ENCODE results near the gene ATP6V1B1.

ATP6V1B1 gene

DNA sequence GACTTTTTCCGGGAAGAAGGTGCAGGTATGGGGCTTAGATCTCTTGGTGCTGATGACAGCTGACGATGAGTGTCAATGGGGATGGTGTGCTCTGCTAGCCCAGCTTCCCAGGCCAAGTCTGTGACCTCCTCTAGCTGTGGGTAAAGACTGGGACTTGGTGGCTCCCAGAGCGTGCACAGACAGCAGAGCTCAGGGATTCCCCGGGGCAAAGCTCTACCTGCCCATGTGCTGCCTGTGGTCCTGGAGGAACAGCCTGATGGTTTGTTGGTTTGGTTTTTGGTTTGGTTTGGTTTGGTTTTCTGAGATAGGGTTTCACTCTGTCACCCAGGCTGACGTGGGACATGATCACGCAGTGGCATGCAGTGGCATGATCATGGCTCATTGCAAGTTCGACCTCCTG is 19.2 kb downstream of the ATP6V1B1 start:
- TF ChIP-seq, protein P1, sequence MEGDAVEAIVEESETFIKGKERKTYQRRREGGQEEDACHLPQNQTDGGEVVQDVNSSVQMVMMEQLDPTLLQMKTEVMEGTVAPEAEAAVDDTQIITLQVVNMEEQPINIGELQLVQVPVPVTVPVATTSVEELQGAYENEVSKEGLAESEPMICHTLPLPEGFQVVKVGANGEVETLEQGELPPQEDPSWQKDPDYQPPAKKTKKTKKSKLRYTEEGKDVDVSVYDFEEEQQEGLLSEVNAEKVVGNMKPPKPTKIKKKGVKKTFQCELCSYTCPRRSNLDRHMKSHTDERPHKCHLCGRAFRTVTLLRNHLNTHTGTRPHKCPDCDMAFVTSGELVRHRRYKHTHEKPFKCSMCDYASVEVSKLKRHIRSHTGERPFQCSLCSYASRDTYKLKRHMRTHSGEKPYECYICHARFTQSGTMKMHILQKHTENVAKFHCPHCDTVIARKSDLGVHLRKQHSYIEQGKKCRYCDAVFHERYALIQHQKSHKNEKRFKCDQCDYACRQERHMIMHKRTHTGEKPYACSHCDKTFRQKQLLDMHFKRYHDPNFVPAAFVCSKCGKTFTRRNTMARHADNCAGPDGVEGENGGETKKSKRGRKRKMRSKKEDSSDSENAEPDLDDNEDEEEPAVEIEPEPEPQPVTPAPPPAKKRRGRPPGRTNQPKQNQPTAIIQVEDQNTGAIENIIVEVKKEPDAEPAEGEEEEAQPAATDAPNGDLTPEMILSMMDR (IDR thresholded peaks at IDR 0.05; ENCODE audit: insufficient read depth, low read length, missing control alignments): no peak
- no peak overlapping the region for H3K4me3 ChIP-seq (ENCODE audit: low read depth, low read length)
- DNase-seq (ENCODE audit: low read depth, low spot score): no peak
- CTCF ChIA-PET: interaction anchor here (1.0 to 7.2 kb wide), 4 partner anchors 9 to 83 kb away, joined by 4 to 90 read pairs (median 45); no protein-coding TSS in a partner anchor
- POLR2A ChIA-PET: no interaction called here

DNA sequence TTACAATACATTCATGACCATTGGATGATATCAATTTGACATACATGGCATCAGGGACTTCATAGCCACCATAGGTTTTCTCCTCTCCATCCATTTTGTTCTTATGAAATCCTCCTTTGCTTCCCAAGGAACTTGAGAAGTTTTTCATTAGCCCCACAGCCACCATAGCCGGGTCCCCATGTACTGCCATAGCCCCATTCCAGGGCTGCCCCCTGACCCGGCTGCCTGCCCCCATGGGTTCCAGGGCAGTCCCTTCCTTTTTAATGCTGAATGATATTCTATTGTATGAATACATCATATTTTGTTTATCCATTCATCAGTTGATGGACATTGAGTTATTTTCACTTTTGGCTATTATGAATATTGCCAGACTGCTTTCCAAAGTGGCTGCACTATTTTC is 20.4 kb downstream of the ATP6V1B1 start:
- CTCF ChIA-PET: interaction anchor here (7.2 kb wide), 1 partner anchor 9 kb away, joined by 90 read pairs; no protein-coding TSS in a partner anchor

DNA sequence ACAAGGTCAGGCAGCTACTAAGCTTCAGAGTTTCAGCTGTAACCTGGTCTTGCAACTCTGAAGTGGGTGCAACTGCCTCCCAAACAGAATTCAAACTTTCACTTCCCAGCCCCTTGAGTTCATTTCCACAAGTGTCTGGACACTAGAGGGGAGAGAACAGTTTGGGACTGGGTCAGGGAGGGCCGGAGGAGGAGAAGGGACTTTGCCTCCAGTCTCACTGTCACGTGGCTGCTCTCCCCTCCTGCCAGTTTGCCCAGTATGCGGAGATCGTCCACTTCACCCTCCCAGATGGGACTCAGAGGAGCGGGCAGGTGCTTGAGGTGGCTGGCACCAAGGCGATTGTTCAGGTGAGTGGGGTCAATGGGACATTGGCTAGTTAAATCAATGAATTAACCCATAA is 22.1 kb downstream of the ATP6V1B1 start:
- ChIA-PET CTCF (interaction anchor here (2.1 kb wide), 1 partner anchor 11 kb away, joined by 16 read pairs; no protein-coding TSS in a partner anchor), POLR2A (no interaction called here)
- TF ChIP-seq, protein P1 (IDR thresholded peaks at IDR 0.05; ENCODE audit: insufficient read depth, low read length, missing control alignments): no peak
- DNase-seq (ENCODE audit: low read depth, low spot score): no peak
- H3K4me3 ChIP-seq (ENCODE audit: low read depth, low read length): no peak overlapping the region

More for the DNA sequence above, 20.4 kb downstream of the ATP6V1B1 start:
- DNase-seq (ENCODE audit: low read depth, low spot score): no peak
- TF ChIP-seq, protein P1 (IDR thresholded peaks at IDR 0.05; ENCODE audit: insufficient read depth, low read length, missing control alignments): no peak
- POLR2A ChIA-PET: no interaction called here
- H3K4me3 ChIP-seq (ENCODE audit: low read depth, low read length): no peak overlapping the region

DNA sequence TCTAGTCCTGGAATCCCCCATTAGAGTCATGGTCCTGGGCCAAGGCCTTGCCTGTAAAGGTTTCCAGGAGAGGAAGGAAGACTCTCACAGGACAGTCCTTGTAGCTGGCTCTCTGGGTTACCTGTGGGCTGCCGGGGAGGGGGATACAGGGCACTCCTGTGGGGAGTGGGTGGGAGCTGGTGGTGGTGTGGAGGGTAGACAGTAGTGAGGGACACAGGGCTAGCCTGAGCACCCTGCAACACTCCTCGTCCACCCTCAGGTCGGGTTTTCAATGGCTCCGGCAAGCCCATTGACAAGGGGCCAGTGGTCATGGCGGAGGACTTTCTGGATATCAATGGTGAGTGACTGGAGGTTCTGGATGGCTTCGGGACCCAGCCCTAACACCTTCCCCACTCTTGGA is 23.1 kb downstream of the ATP6V1B1 start:
- no peak overlapping the region for H3K4me3 ChIP-seq (ENCODE audit: low read depth, low read length)
- CTCF ChIA-PET: interaction anchor here (2.1 to 3.3 kb wide), 2 partner anchors 12 to 87 kb away, joined by 10 to 16 read pairs; no protein-coding TSS in a partner anchor
- TF ChIP-seq, protein P1 (IDR thresholded peaks at IDR 0.05; ENCODE audit: insufficient read depth, low read length, missing control alignments): no peak
- POLR2A ChIA-PET: no interaction called here
- DNase-seq (ENCODE audit: low read depth, low spot score): no peak

DNA sequence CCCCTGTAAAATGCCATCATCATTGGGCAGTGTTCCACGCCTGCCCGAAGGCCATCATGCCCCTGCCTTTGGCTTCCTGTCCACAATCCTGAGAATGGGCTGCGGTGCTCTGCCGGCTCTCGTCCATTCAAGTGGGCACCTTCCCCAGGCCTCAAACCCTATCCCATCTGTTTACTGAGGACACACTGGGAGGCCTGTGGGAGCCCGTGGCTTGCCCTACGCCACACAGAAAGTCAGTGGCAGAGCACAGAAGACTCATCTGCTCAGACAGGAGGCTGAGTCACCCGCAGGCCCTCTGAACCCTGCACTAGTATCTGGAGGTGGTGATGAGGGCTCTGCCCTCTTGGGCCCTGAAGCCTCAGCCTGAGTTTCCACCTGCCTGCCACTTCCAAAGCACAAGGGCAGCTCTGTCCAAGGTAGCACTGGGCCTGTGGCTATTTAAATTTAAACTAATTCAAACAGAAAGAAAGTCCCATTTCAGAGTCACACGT is 23.6 kb downstream of the ATP6V1B1 start:
- DNase-seq (ENCODE audit: low read depth, low spot score): no peak
- TF ChIP-seq, protein P1 (IDR thresholded peaks at IDR 0.05; ENCODE audit: insufficient read depth, low read length, missing control alignments): no peak
- no peak overlapping the region for H3K4me3 ChIP-seq (ENCODE audit: low read depth, low read length)
- CTCF ChIA-PET: interaction anchor here (1.9 to 3.3 kb wide), 4 partner anchors 9 to 88 kb away, joined by 7 to 16 read pairs (median 12); no protein-coding TSS in a partner anchor
- POLR2A ChIA-PET: no interaction called here

DNA sequence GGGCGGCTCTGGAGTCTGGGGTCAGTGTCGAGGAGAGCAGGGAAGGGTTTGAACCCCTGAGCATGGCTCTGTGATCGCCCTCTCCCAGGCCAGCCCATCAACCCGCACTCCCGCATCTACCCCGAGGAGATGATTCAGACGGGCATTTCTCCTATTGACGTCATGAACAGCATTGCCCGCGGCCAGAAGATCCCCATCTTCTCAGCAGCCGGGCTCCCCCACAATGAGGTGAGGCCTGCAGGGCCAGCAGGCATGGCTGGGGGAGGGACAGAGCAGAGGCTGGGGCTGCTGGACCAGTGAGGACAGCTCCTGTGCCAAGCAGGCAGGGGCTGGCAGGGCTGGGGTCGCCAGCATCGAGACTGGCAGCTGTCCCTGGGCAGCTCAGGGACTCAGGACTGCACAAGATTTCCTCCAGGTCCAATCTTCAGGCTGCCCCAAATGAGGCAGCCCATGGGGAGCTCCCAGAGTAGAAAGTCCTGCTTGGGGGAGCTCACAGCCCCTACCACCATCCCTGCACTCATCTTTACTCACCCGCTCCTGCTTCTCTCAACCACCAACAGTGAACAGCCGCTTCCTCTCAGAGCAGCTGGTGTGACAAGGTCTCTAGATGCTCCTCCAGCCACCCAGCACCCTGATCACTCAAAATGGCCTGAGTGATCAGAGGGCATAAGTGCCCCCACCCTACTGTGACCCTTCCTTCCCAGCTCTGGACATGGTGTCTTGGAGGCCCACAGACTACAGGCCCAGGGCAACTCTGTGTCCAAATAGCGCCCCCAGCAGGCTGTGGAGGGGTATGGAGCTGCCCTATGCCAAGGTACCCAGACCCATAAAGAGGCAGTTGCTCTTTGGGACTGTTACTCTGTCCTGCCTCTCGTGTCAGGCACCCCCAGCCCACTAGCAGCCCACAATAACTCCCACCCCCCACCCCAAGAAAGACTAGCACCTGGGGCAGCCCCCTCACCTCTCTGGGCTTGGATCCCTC is 24.4 kb downstream of the ATP6V1B1 start:
- POLR2A ChIA-PET: no interaction called here
- no peak for DNase-seq (ENCODE audit: low read depth, low spot score)
- CTCF ChIA-PET: interaction anchor here (1.0 to 8.8 kb wide), 6 partner anchors 10 to 89 kb away, joined by 3 to 91 read pairs (median 8); no protein-coding TSS in a partner anchor
- no peak overlapping the region for H3K4me3 ChIP-seq (ENCODE audit: low read depth, low read length)
- TF ChIP-seq, protein P1 (IDR thresholded peaks at IDR 0.05; ENCODE audit: insufficient read depth, low read length, missing control alignments): no peak

All from AG04449 (cell line).